GM12878 (cell line): ENCODE data around the gene COL26A1. TPM values are rescaled to one million over a fixed set of nuclear protein-coding genes. Genes with fewer than 3 reads are reported as not detected.

Source experiments
- ATAC-seq: fragments of 200-7000 bp; cut with Tn5 transposase; 3 replicates; pipeline ENCODE4 v1.9.1; 2020; ENCODE audit warnings: mild to moderate bottlenecking, moderate library complexity
- BruUV-seq: library from RNA; stranded (reverse); fragments of 400-500 nt; replicated peaks from 2 replicates; lab custom pipeline; 2021; lab: Mats Ljungman, UMichigan
- CTCF ChIA-PET: fragments of 300-600 bp; sonication (Branson Sonifier 250); formaldehyde crosslinking; extraction: SDS; loops from one replicate; lab custom pipeline; 2021; ENCODE audit warnings: inconsistent platforms; lab: Yijun Ruan, JAX
- POLR2A ChIA-PET: fragments of 350-600 bp; formaldehyde crosslinking; extraction: SDS; loops from one replicate; lab custom pipeline; 2021; ENCODE audit warnings: inconsistent platforms; lab: Charles Lee
- RAD21 ChIA-PET: fragments of 300-600 bp; sonication (Branson Sonifier 250); formaldehyde crosslinking; loops from one replicate; lab custom pipeline; 2023; ENCODE audit warnings: antibody characterized with exemption; ENCODE audit not compliant: unreplicated experiment; lab: Charles Lee
- SMC1A ChIA-PET: fragments of 300-600 bp; sonication (Branson Sonifier 250); formaldehyde crosslinking; loops from one replicate; lab custom pipeline; 2023; ENCODE audit not compliant: unreplicated experiment, uncharacterized antibody; lab: Charles Lee
- DNase-seq: peaks from one replicate; pipeline ENCODE4 v3.0.0-alpha.2; 2011; ENCODE audit warnings: low read depth, low spot score
- FAIRE-seq: peaks from 3 replicates; lab custom pipeline; 2011; peaks lifted over from hg19 to GRCh38; lab: Jason Lieb, UNC
- H2AFZ ChIP-seq: 2 replicates; pipeline ENCODE4 v1.6.0; 2011; ENCODE audit warnings: low read depth, low read length, control low read depth; ENCODE audit not compliant: control insufficient read depth
- H3K27ac ChIP-seq: 2 replicates; pipeline ENCODE4 v1.5.1; 2011; ENCODE audit warnings: control low read depth; ENCODE audit not compliant: control insufficient read depth, insufficient read depth
- H3K27me3 ChIP-seq, 2 experiments: replicated peaks in 1 of 2; 2 replicates each; pipeline versions ENCODE4 v1.6.0 to v1.6.1; 2011; ENCODE audit warnings: low read length in 1 of 2; ENCODE audit not compliant: control insufficient read depth in 2 of 2, insufficient read depth in 2 of 2
- H3K36me3 ChIP-seq, 2 experiments: 2 replicates each; pipeline ENCODE4 v1.5.1; 2011; ENCODE audit warnings: low read length in 1 of 2; ENCODE audit not compliant: control insufficient read depth in 2 of 2, insufficient read depth in 2 of 2
- H3K4me1 ChIP-seq: 2 replicates; pipeline ENCODE4 v1.6.1; 2011; ENCODE audit warnings: mild to moderate bottlenecking, low read length, moderate library complexity, mixed read lengths; ENCODE audit not compliant: control insufficient read depth, insufficient read depth
- H3K4me2 ChIP-seq: 2 replicates; pipeline ENCODE4 v1.6.0; 2011; ENCODE audit warnings: control low read depth; ENCODE audit not compliant: control insufficient read depth, insufficient read depth
- H3K4me3 ChIP-seq: fragments of 200-600 bp; sonication (generic); 2 replicates; pipeline ENCODE4 v1.5.1; 2016
- H3K79me2 ChIP-seq: 2 replicates; pipeline ENCODE4 v1.6.0; 2011; ENCODE audit warnings: low read length; ENCODE audit not compliant: control insufficient read depth, insufficient read depth
- H3K9ac ChIP-seq: 2 replicates; pipeline ENCODE4 v1.8.0; 2011; ENCODE audit warnings: low read length, control low read depth, mixed read lengths; ENCODE audit not compliant: control insufficient read depth, insufficient read depth
- H3K9me3 ChIP-seq: replicated peaks from 3 replicates; pipeline ENCODE4 v1.5.1; 2011; ENCODE audit warnings: mild to moderate bottlenecking, low read length; ENCODE audit not compliant: control insufficient read depth, insufficient read depth
- H4K20me1 ChIP-seq: 2 replicates; pipeline ENCODE4 v1.6.0; 2011; ENCODE audit not compliant: control insufficient read depth, insufficient read depth
- CBX3 ChIP-seq: fragments of 200-600 bp; sonication (generic); IDR thresholded peaks from 2 replicates; pipeline ENCODE4 v1.6.1; 2016; ENCODE audit warnings: low read depth, borderline replicate concordance
- CHD4 ChIP-seq: fragments of 200-600 bp; sonication (generic); IDR thresholded peaks from 2 replicates; pipeline ENCODE4 v1.6.1; 2016; ENCODE audit warnings: mild to moderate bottlenecking
- ETV6 ChIP-seq, 2 experiments: fragments of 450-650 bp in 1 of 2; IDR thresholded peaks in 1 of 2; conservative IDR thresholded peaks in 1 of 2; 2 replicates each; pipeline ENCODE4 v1.6.1; 2014; ENCODE audit warnings: antibody characterized with exemption in 1 of 2, borderline replicate concordance in 1 of 2, low read depth in 1 of 2, mild to moderate bottlenecking in 1 of 2, moderate library complexity in 1 of 2
- HCFC1 ChIP-seq: fragments of 150-350 bp; IDR thresholded peaks from 2 replicates; pipeline ENCODE4 v1.6.1; 2014; ENCODE audit warnings: low read length
- IKZF1 ChIP-seq: fragments of 450-650 bp; conservative IDR thresholded peaks from 2 replicates; pipeline ENCODE4 v1.6.1; 2017; ENCODE audit warnings: antibody characterized with exemption, mild to moderate bottlenecking
- NFYA ChIP-seq: IDR thresholded peaks from 2 replicates; pipeline ENCODE4 v1.6.1; 2011; ENCODE audit warnings: low read depth, mild to moderate bottlenecking, low read length, improper control_type of control experiment, borderline replicate concordance
- NKRF ChIP-seq: fragments of 450-650 bp; conservative IDR thresholded peaks from 2 replicates; pipeline ENCODE4 v1.6.1; 2017; ENCODE audit warnings: mild to moderate bottlenecking, moderate library complexity
- SRF ChIP-seq, 2 experiments: IDR thresholded peaks; 2 replicates each; pipeline ENCODE4 v1.6.1; 2011; ENCODE audit warnings: low read depth in 2 of 2, low read length in 2 of 2, mild to moderate bottlenecking in 1 of 2, moderate library complexity in 1 of 2
- YBX1 ChIP-seq: fragments of 450-650 bp; IDR thresholded peaks from 2 replicates; pipeline ENCODE4 v1.6.1; 2016; ENCODE audit warnings: antibody characterized with exemption
- ZNF687 ChIP-seq: fragments of 450-650 bp; IDR thresholded peaks from 2 replicates; pipeline ENCODE4 v1.6.1; 2017; ENCODE audit warnings: mild to moderate bottlenecking, moderate library complexity
- WGBS: methylation state at CpG from one replicate; pipeline ENCODE4 v1.1.6; 2016; ENCODE audit warnings: low lambda C conversion rate; ENCODE audit not compliant: insufficient replicate concordance, insufficient coverage; ENCODE audit errors: missing lambda C conversion rate; 5-methylcytosine and 5-hydroxymethylcytosine counted together
- in situ Hi-C: fragments of 300-500 bp; cut with MboI; formaldehyde crosslinking; loops from 9 replicates; pipeline ENCODE4 v1.14.3; 2018; ENCODE audit warnings: mixed read lengths
- intact Hi-C: fragments of 100-400 bp; cut with micrococcal nuclease; formaldehyde crosslinking; loops from one replicate; pipeline ENCODE4 v1.14.2; 2022; ENCODE audit not compliant: unreplicated experiment
- polyA plus RNA-seq, 11 experiments: library from polyadenylated mRNA; depleted of rRNA in 4 of 11; unstranded in 6 of 11; stranded (reverse) in 5 of 11; fragments of >200 nt; fragmentation: Nextera tagmentation in 4 of 11; fragmentation: Illumina TruSeq in 1 of 11; extraction: Ambion mirVana in 4 of 11; extraction: Trizol in 1 of 11; gene quantifications; 1 replicate in 1 of 11; 2 replicates in 10 of 11; pipeline versions ENCODE4 v1.2.1 to v1.2.3, GENCODE V29; 2011 to 2016; ENCODE audit warnings: inconsistent platforms in 2 of 11, missing spikeins in 2 of 11, low read depth in 1 of 11
- total RNA-seq, 4 experiments: library from RNA; depleted of rRNA in 3 of 4; stranded (reverse); fragments of >200 nt in 3 of 4; fragmentation: Illumina TruSeq in 1 of 4; extraction: Trizol in 1 of 4; gene quantifications; 2 replicates each; pipeline versions ENCODE4 v1.2.1 to v1.2.3, GENCODE V29; 2013 to 2021

Gene COL26A1
- total and polyA plus RNA-seq, 10 of the 15 experiments (the other 5 are each of a cell fraction or from before 2014, with no cell fraction given) = 0.08 TPM; not detected in 9

GRCh38 chr7:101401390-101402080 lies 38.9 kb downstream of the COL26A1 start:
- ChIA-PET SMC1A (no interaction called here), CTCF (interaction anchor here (0.6 to 2.2 kb wide), 2 partner anchors 10 to 254 kb away, joined by 4 to 5 read pairs; no protein-coding TSS in a partner anchor), POLR2A (no interaction called here), RAD21 (no interaction called here)
- no peak for ATAC-seq
- TF ChIP-seq YBX1 (no peak), ETV6 (conservative IDR thresholded peaks at IDR 0.05 in 1 of 2, IDR thresholded peaks at IDR 0.05 in 1 of 2; ENCODE audit: borderline replicate concordance in 1 of 2, low read depth in 1 of 2) (no peak), CBX3 (no peak), CHD4 (no peak)
- WGBS = 39% methylated on average over 7 of the region's 7 CpGs
- in situ Hi-C loops = no loop called here
- Histone ChIP-seq H3K36me3 (no peaks in the 10 kb centered on the region), H3K4me3 (no peak overlapping the region), H4K20me1 (no peaks in the 10 kb centered on the region), H3K27ac (no peak overlapping the region), H3K4me1 (no peaks in the 10 kb centered on the region), H3K79me2 (no peaks in the 10 kb centered on the region), H2AFZ (no peak overlapping the region), H3K4me2 (no peak overlapping the region), H3K9me3 (no peaks in the 10 kb centered on the region), H3K9ac (no peak overlapping the region), H3K27me3 (no peaks in the 10 kb centered on the region; a peak in 2 of 4 replicates)
- no peak for DNase-seq
- FAIRE-seq = no peak
- intact Hi-C loops = no loop called here
- no TSS peak for BruUV-seq

DNA sequence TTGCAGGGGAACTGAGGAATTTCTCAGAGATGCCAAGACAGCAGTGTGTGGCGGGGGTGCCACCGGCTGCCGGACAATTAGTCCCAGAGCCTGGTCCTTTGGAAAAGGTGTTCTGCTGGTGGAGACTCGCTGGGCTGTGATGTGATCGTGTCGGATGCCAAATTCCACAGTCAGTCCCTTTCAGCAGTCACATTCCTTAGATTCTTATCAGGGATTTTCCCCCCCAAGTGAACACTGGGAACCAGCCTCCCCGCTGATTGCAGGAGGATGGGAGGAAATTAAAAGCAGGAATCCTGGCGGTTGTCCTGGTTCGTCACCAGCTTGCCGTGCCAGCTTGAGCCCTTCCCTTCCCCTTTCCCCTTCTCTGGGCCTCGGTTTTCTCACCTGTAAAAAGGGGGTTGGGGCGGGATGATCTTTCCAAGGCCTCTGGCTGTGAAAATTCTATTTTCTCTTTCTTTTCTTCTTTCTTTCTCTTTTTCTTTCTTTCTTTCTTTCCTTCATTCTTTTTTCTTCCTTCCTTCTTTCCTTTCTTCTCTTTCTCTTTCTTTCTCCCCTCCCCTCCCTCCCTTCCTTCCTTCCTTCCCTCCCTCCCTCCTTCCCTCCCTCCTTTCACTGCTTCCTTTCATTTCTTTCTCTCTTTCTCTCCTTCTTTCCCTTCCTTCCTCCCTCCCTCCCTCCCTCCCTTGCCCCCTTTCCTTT lies 39.6 kb downstream of the COL26A1 start:
- Histone ChIP-seq H3K4me2 (no peak overlapping the region), H3K4me3 (no peak overlapping the region), H3K27me3 (no peaks in the 10 kb centered on the region; a peak in 1 of 4 replicates), H3K27ac (no peak overlapping the region), H3K79me2 (no peaks in the 10 kb centered on the region), H3K9me3 (no peaks in the 10 kb centered on the region), H3K4me1 (no peaks in the 10 kb centered on the region), H4K20me1 (no peaks in the 10 kb centered on the region), H3K9ac (no peak overlapping the region), H2AFZ (no peak overlapping the region), H3K36me3 (no peaks in the 10 kb centered on the region)
- ChIA-PET SMC1A (no interaction called here), RAD21 (no interaction called here), CTCF (no interaction called here), POLR2A (no interaction called here)
- no peak for FAIRE-seq
- ATAC-seq = no peak
- no peak for DNase-seq
- WGBS = 25% methylated on average over 12 of the region's 12 CpGs
- in situ Hi-C loops = no loop called here
- BruUV-seq = no TSS peak
- intact Hi-C loops = no loop called here
- no peak for TF ChIP-seq IKZF1
- TF ChIP-seq NKRF = no peak
- no peak for TF ChIP-seq HCFC1
- TF ChIP-seq SRF (IDR thresholded peaks at IDR 0.05; ENCODE audit: low read depth in 2 of 2, low read length in 2 of 2) = no peak
- TF ChIP-seq NFYA = no peak
- no peak for TF ChIP-seq ZNF687
